ENCODE data around the gene SIM2.

DNA sequence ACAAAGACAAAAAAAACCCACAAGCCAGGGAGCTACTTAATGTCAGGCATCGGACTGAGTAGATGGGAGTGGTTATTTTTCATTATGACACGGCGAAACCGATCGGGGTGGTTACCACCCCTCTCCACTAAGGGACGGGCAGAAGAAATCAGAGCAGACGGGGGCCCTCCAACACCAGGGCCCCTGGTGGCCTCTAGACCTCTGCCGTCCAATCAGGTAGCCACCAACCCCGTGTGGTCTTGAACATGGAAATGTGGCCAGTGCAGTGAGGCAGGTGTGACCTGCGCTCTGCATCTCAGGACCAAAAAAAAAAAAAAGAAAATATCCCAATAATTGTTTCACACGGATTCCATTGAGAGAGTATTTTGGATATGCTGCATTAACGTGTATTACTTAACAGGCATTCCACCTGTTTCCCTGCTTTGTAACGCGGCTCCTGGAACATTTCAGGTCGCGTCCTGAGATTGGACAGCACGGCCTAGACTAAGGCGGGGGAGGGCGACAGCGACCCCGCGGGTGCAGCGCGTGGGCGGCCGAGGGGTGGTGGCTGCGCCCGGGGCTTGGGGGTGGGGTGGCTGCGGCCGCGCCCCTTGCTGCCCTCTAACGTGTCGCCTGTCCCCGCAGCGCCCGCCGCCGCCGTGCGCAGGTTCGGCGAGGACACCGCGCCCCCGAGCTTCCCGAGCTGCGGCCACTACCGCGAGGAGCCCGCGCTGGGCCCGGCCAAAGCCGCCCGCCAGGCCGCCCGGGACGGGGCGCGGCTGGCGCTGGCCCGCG is 48.3 kb downstream of the SIM2 start:
- TF ChIP-seq, protein P1, sequence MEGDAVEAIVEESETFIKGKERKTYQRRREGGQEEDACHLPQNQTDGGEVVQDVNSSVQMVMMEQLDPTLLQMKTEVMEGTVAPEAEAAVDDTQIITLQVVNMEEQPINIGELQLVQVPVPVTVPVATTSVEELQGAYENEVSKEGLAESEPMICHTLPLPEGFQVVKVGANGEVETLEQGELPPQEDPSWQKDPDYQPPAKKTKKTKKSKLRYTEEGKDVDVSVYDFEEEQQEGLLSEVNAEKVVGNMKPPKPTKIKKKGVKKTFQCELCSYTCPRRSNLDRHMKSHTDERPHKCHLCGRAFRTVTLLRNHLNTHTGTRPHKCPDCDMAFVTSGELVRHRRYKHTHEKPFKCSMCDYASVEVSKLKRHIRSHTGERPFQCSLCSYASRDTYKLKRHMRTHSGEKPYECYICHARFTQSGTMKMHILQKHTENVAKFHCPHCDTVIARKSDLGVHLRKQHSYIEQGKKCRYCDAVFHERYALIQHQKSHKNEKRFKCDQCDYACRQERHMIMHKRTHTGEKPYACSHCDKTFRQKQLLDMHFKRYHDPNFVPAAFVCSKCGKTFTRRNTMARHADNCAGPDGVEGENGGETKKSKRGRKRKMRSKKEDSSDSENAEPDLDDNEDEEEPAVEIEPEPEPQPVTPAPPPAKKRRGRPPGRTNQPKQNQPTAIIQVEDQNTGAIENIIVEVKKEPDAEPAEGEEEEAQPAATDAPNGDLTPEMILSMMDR (IDR thresholded peaks at IDR 0.05 in 2 of 3, conservative IDR thresholded peaks at IDR 0.05 in 1 of 3; ENCODE audit: borderline replicate concordance in 1 of 3, insufficient read depth in 1 of 3, low read depth in 2 of 3, low read length in 2 of 3), result no peak
- TF ChIP-seq EZH2phosphoT487 (IDR thresholded peaks at IDR 0.05; ENCODE audit: borderline replicate concordance), result no peak
